ENCODE measurements around the gene IL12RB1. TPM values are rescaled to one million over a fixed set of nuclear protein-coding genes. Genes with fewer than 3 reads are reported as not detected.

The IL12RB1 gene
- total RNA-seq, 1 donor from 2014 or later = not detected

DNA sequence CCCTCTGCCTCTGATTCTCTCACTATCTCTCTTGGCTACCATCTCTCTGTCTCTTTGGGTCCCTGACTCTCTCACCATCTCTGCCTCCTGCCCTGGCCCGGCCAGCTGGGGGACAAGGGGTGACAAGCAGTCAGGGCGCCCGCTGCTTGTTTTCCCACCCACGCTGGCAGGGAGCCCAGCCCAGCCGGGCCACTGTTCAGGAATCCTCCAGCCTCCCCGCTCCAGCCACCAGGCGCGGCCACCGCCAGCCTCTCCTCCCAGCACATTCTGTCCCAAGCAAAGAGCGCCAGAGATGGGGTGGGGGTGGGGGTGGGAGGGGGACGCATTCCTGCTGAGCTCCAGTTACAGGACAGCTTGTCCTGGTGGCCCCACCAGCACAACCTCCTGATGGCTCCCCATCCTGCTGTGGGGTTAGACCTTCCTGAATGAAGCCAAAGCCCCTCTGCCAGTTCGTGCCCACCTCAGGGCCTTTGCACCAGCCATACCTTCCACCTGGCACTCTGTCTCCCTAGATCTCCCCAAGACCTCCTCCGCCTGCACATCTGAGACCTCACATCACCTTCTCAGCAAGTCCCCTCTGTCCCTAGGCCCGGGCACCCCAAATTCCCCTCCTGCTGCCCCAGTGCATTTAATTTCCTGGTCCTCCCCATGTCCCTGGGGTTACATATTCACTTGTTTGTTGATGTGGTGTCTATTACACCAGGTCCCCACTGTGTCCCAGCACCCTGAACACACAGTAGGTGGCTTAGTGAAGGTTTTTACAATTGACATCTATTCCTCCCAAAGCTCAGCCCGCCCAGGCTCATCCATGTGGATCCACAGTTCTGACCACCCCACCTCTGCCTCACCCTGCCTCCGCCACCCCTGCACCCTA is 66.3 kb downstream of the IL12RB1 start:
- TF ChIP-seq, protein P1, sequence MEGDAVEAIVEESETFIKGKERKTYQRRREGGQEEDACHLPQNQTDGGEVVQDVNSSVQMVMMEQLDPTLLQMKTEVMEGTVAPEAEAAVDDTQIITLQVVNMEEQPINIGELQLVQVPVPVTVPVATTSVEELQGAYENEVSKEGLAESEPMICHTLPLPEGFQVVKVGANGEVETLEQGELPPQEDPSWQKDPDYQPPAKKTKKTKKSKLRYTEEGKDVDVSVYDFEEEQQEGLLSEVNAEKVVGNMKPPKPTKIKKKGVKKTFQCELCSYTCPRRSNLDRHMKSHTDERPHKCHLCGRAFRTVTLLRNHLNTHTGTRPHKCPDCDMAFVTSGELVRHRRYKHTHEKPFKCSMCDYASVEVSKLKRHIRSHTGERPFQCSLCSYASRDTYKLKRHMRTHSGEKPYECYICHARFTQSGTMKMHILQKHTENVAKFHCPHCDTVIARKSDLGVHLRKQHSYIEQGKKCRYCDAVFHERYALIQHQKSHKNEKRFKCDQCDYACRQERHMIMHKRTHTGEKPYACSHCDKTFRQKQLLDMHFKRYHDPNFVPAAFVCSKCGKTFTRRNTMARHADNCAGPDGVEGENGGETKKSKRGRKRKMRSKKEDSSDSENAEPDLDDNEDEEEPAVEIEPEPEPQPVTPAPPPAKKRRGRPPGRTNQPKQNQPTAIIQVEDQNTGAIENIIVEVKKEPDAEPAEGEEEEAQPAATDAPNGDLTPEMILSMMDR (IDR thresholded peaks at IDR 0.05; ENCODE audit: unreplicated experiment) = no peak
- Mint-ChIP-seq H3K27ac (ENCODE audit: unreplicated experiment) (no peak overlapping the region), H3K36me3 (ENCODE audit: low read depth, unreplicated experiment) (no peaks in the 10 kb centered on the region), H3K9me3 (ENCODE audit: unreplicated experiment) (no peaks in the 10 kb centered on the region), H3K4me3 (ENCODE audit: unreplicated experiment) (no peak overlapping the region), H3K27me3 (ENCODE audit: unreplicated experiment) (no peaks in the 10 kb centered on the region), H3K4me1 (ENCODE audit: unreplicated experiment) (peaks cover 16% of the 10 kb centered on the region)
- DNase-seq (ENCODE audit: low spot score) = no peak

- DNase-seq (ENCODE audit: low spot score) = no peak
- H3K27ac Mint-ChIP-seq (ENCODE audit: unreplicated experiment) = no peak overlapping the region
- H3K36me3 Mint-ChIP-seq (ENCODE audit: low read depth, unreplicated experiment) = no peaks in the 10 kb centered on the region
- H3K4me3 Mint-ChIP-seq (ENCODE audit: unreplicated experiment) = no peak overlapping the region
- H3K27me3 Mint-ChIP-seq (ENCODE audit: unreplicated experiment) = no peaks in the 10 kb centered on the region
- TF ChIP-seq, protein P1 (IDR thresholded peaks at IDR 0.05; ENCODE audit: unreplicated experiment) = no peak
- H3K9me3 Mint-ChIP-seq (ENCODE audit: unreplicated experiment) = no peaks in the 10 kb centered on the region
- H3K4me1 Mint-ChIP-seq (ENCODE audit: unreplicated experiment) = peaks cover 7% of the 10 kb centered on the region
Measured at GRCh38 chr19:18017275-18018083, 69.3 kb downstream of the IL12RB1 start.

- no peak for DNase-seq (ENCODE audit: low spot score)
- Mint-ChIP-seq H3K27ac (ENCODE audit: unreplicated experiment) (no peak overlapping the region), H3K4me1 (ENCODE audit: unreplicated experiment) (peaks cover 4% of the 10 kb centered on the region), H3K4me3 (ENCODE audit: unreplicated experiment) (no peak overlapping the region), H3K27me3 (ENCODE audit: unreplicated experiment) (no peaks in the 10 kb centered on the region), H3K36me3 (ENCODE audit: low read depth, unreplicated experiment) (no peaks in the 10 kb centered on the region), H3K9me3 (ENCODE audit: unreplicated experiment) (no peaks in the 10 kb centered on the region)
- TF ChIP-seq, protein P1 (IDR thresholded peaks at IDR 0.05; ENCODE audit: unreplicated experiment) = no peak
Measured at GRCh38 chr19:18016209-18016910, 70.4 kb downstream of the IL12RB1 start.

GRCh38 chr19:18014197-18014596 is 72.5 kb downstream of the IL12RB1 start:
- TF ChIP-seq, protein P1 (IDR thresholded peaks at IDR 0.05; ENCODE audit: unreplicated experiment) = no peak
- H3K36me3 Mint-ChIP-seq (ENCODE audit: low read depth, unreplicated experiment) = no peaks in the 10 kb centered on the region
- no peak for DNase-seq (ENCODE audit: low spot score)
- H3K27ac Mint-ChIP-seq (ENCODE audit: unreplicated experiment) = no peak overlapping the region
- H3K27me3 Mint-ChIP-seq (ENCODE audit: unreplicated experiment) = no peaks in the 10 kb centered on the region
- no peak overlapping the region for H3K4me3 Mint-ChIP-seq (ENCODE audit: unreplicated experiment)
- H3K9me3 Mint-ChIP-seq (ENCODE audit: unreplicated experiment) = no peaks in the 10 kb centered on the region
- peaks cover 4% of the 10 kb centered on the region for H3K4me1 Mint-ChIP-seq (ENCODE audit: unreplicated experiment)
